ENCODE results near the gene ZNF81. TPM values are rescaled to one million over a fixed set of nuclear protein-coding genes. Genes with fewer than 3 reads are reported as not detected.
"Not testable (repeated sequence)": the region's sequence is repeated elsewhere in the genome, so short reads cannot be mapped to it uniquely, and the experiment has no call there.

The ZNF81 gene
- total RNA-seq (10 to 100 TPM; 10.0 to 10.4 TPM), total RNA-seq (14.4 to 16.8 reads per million in 2 donors)

- no peaks in the 10 kb centered on the region for H3K27me3 Mint-ChIP-seq
- H3K9me3 ChIP-seq (ENCODE audit: control insufficient read depth, low read length, poor library complexity, severe bottlenecking): no peaks in the 10 kb centered on the region
These were observed at the start of gene ZNF81 for GRCh38 chrX:47836164-47837072. Gene ZNF81, plus strand, starts transcription at chrX:47836902. Its CDS starts 9,366 bp downstream, at chrX:47846268.

GRCh38 chrX:47796433-47796906, 40.2 kb upstream of the ZNF81 start:
- H3K9me3 ChIP-seq (ENCODE audit: control insufficient read depth, low read length, poor library complexity, severe bottlenecking): no peaks in the 10 kb centered on the region
- no peak overlapping the region for H3K27ac Mint-ChIP-seq
- ATAC-seq: no peak
- no peak for DNase-seq
- no peaks in the 10 kb centered on the region for H3K27me3 Mint-ChIP-seq
- H3K36me3 Mint-ChIP-seq (ENCODE audit: low read depth): no peaks in the 10 kb centered on the region
- no peaks in the 10 kb centered on the region for H3K4me1 Mint-ChIP-seq
- no peak overlapping the region for H3K4me3 Mint-ChIP-seq

More at GRCh38 chrX:47836164-47837072, at the start of gene ZNF81:
- Mint-ChIP-seq H3K4me1 (peaks cover 14% of the 10 kb centered on the region), H3K27ac (peak within 1 kb of the TSS; percentile 98), H3K4me3 (peak within 1 kb of the TSS; percentile 98), H3K36me3 (ENCODE audit: low read depth) (no peaks in the 10 kb centered on the region)
- DNase-seq (peak; percentile 75 to 83 (median 78)), ATAC-seq (peak; percentile 97)

- no peak overlapping the region for H3K27ac Mint-ChIP-seq
- ATAC-seq (no peak), DNase-seq (no peak)
- H3K9me3 ChIP-seq (ENCODE audit: control insufficient read depth, low read length, poor library complexity, severe bottlenecking): no peaks in the 10 kb centered on the region
- H3K36me3 Mint-ChIP-seq (ENCODE audit: low read depth): no peaks in the 10 kb centered on the region
- no peaks in the 10 kb centered on the region for H3K27me3 Mint-ChIP-seq
- no peaks in the 10 kb centered on the region for H3K4me1 Mint-ChIP-seq
- H3K4me3 Mint-ChIP-seq: no peak overlapping the region
These were observed 39.6 kb upstream of the ZNF81 start for GRCh38 chrX:47797084-47797483.

- ATAC-seq (no peak), DNase-seq (no peak)
- Mint-ChIP-seq H3K36me3 (ENCODE audit: low read depth) (no peaks in the 10 kb centered on the region), H3K4me1 (no peaks in the 10 kb centered on the region), H3K27ac (no peak overlapping the region), H3K4me3 (no peak overlapping the region), H3K27me3 (no peaks in the 10 kb centered on the region)
- no peaks in the 10 kb centered on the region for H3K9me3 ChIP-seq (ENCODE audit: control insufficient read depth, low read length, poor library complexity, severe bottlenecking)
These were observed 37.8 kb upstream of the ZNF81 start for GRCh38 chrX:47798861-47799260.

- ATAC-seq: no peak
- H3K36me3 Mint-ChIP-seq (ENCODE audit: low read depth): no peaks in the 10 kb centered on the region
- H3K4me1 Mint-ChIP-seq: no peaks in the 10 kb centered on the region
- no peaks in the 10 kb centered on the region for H3K9me3 ChIP-seq (ENCODE audit: control insufficient read depth, low read length, poor library complexity, severe bottlenecking)
- H3K27ac Mint-ChIP-seq: no peak overlapping the region
- no peak overlapping the region for H3K4me3 Mint-ChIP-seq
- DNase-seq: no peak
- H3K27me3 Mint-ChIP-seq: no peaks in the 10 kb centered on the region
These were observed 34.1 kb upstream of the ZNF81 start for GRCh38 chrX:47802589-47802988.

- not testable (repeated sequence) for H3K36me3 Mint-ChIP-seq (ENCODE audit: low read depth); H3K4me3 Mint-ChIP-seq; DNase-seq; H3K4me1 Mint-ChIP-seq; ATAC-seq; H3K27me3 Mint-ChIP-seq; H3K27ac Mint-ChIP-seq; H3K9me3 ChIP-seq (ENCODE audit: control insufficient read depth, low read length, poor library complexity, severe bottlenecking)
These were observed 33.6 kb upstream of the ZNF81 start for GRCh38 chrX:47803103-47803502.

- Mint-ChIP-seq H3K4me3 (no peak overlapping the region), H3K27ac (no peak overlapping the region), H3K4me1 (no peaks in the 10 kb centered on the region), H3K27me3 (no peaks in the 10 kb centered on the region), H3K36me3 (ENCODE audit: low read depth) (no peaks in the 10 kb centered on the region)
- DNase-seq (no peak), ATAC-seq (no peak)
- no peaks in the 10 kb centered on the region for H3K9me3 ChIP-seq (ENCODE audit: control insufficient read depth, low read length, poor library complexity, severe bottlenecking)
These were observed 32.4 kb upstream of the ZNF81 start for GRCh38 chrX:47804315-47804714.

- not testable (repeated sequence) for H3K4me1 Mint-ChIP-seq; H3K36me3 Mint-ChIP-seq (ENCODE audit: low read depth); H3K9me3 ChIP-seq (ENCODE audit: control insufficient read depth, low read length, poor library complexity, severe bottlenecking); H3K4me3 Mint-ChIP-seq; DNase-seq; ATAC-seq; H3K27ac Mint-ChIP-seq; H3K27me3 Mint-ChIP-seq
These were observed 30.9 kb upstream of the ZNF81 start for GRCh38 chrX:47805844-47806243.

GRCh38 chrX:47806415-47807271, 30.1 kb upstream of the ZNF81 start:
- not testable (repeated sequence) for H3K4me1 Mint-ChIP-seq

GRCh38 chrX:47807272-47807538, 29.5 kb upstream of the ZNF81 start:
- DNase-seq; H3K27me3 Mint-ChIP-seq; H3K9me3 ChIP-seq (ENCODE audit: control insufficient read depth, low read length, poor library complexity, severe bottlenecking); H3K4me3 Mint-ChIP-seq; H3K4me1 Mint-ChIP-seq; H3K27ac Mint-ChIP-seq; H3K36me3 Mint-ChIP-seq (ENCODE audit: low read depth); ATAC-seq: not testable (repeated sequence)

More at GRCh38 chrX:47806415-47807271, 30.1 kb upstream of the ZNF81 start:
- H3K36me3 Mint-ChIP-seq (ENCODE audit: low read depth); H3K27me3 Mint-ChIP-seq; H3K4me3 Mint-ChIP-seq; H3K9me3 ChIP-seq (ENCODE audit: control insufficient read depth, low read length, poor library complexity, severe bottlenecking); H3K27ac Mint-ChIP-seq; ATAC-seq; DNase-seq: not testable (repeated sequence)

- no peaks in the 10 kb centered on the region for H3K9me3 ChIP-seq (ENCODE audit: control insufficient read depth, low read length, poor library complexity, severe bottlenecking)
- DNase-seq (no peak), ATAC-seq (no peak)
- Mint-ChIP-seq H3K4me1 (no peaks in the 10 kb centered on the region), H3K27ac (no peak overlapping the region), H3K4me3 (no peak overlapping the region), H3K27me3 (no peaks in the 10 kb centered on the region), H3K36me3 (ENCODE audit: low read depth) (no peaks in the 10 kb centered on the region)
These were observed 29.2 kb upstream of the ZNF81 start for GRCh38 chrX:47807548-47807947.

GRCh38 chrX:47808904-47809788, 27.6 kb upstream of the ZNF81 start:
- Mint-ChIP-seq H3K27ac (no peak overlapping the region), H3K4me1 (no peaks in the 10 kb centered on the region), H3K36me3 (ENCODE audit: low read depth) (no peaks in the 10 kb centered on the region), H3K4me3 (no peak overlapping the region), H3K27me3 (no peaks in the 10 kb centered on the region)
- DNase-seq (no peak), ATAC-seq (no peak)
- H3K9me3 ChIP-seq (ENCODE audit: control insufficient read depth, low read length, poor library complexity, severe bottlenecking): no peaks in the 10 kb centered on the region

- ATAC-seq: no peak
- DNase-seq: no peak
These were observed 21.9 kb upstream of the ZNF81 start for GRCh38 chrX:47814851-47815250.

More at GRCh38 chrX:47814851-47815250, 21.9 kb upstream of the ZNF81 start:
- no peaks in the 10 kb centered on the region for H3K4me1 Mint-ChIP-seq
- no peaks in the 10 kb centered on the region for H3K9me3 ChIP-seq (ENCODE audit: control insufficient read depth, low read length, poor library complexity, severe bottlenecking)
- no peak overlapping the region for H3K27ac Mint-ChIP-seq
- H3K4me3 Mint-ChIP-seq: no peak overlapping the region
- peaks cover 2% of the 10 kb centered on the region for H3K36me3 Mint-ChIP-seq (ENCODE audit: low read depth)
- no peaks in the 10 kb centered on the region for H3K27me3 Mint-ChIP-seq

All from T-helper 17 cell (primary cell).